HCT116 (cell line): ENCODE results near the gene FAM209B. TPM values are rescaled to one million over a fixed set of nuclear protein-coding genes. Genes with fewer than 3 reads are reported as not detected.

ENCODE experiments used
- ATAC-seq: fragments of 200-7000 bp; cut with Tn5 transposase; 2 replicates; pipeline ENCODE4 v1.9.1; 2020; ENCODE audit warnings: mild to moderate bottlenecking, moderate library complexity
- BruUV-seq: library from RNA; stranded (reverse); fragments of 400-500 nt; replicated peaks from 2 replicates; lab custom pipeline; 2021; lab: Mats Ljungman, UMichigan
- CTCF ChIA-PET: fragments of 300-600 bp; sonication (Branson Sonifier 250); formaldehyde crosslinking; loops from one replicate; lab custom pipeline; 2021; ENCODE audit warnings: antibody characterized with exemption; lab: Charles Lee
- POLR2A ChIA-PET: fragments of 300-600, 350-600 bp; sonication (Branson Sonifier 250); formaldehyde crosslinking; loops from one replicate; lab custom pipeline; 2021; ENCODE audit warnings: antibody characterized with exemption; lab: Charles Lee
- RAD21 ChIA-PET, 2 experiments: fragments of 300-600 bp; sonication (Branson Sonifier 250); formaldehyde crosslinking; loops; one replicate each; lab custom pipeline; 2023; ENCODE audit warnings: low total read pairs in 2 of 2; ENCODE audit not compliant: uncharacterized antibody in 2 of 2, unreplicated experiment in 2 of 2, low non-redundant PET in 1 of 2; lab: Charles Lee
- DNase-seq: peaks from one replicate; pipeline ENCODE4 v3.0.0-alpha.2; 2010; ENCODE audit warnings: low read depth, low spot score
- H2AFZ ChIP-seq: fragments of 200-600 bp; shearing (Covaris generic), sonication (generic); 2 replicates; pipeline ENCODE4 v1.6.1; 2017; ENCODE audit warnings: low read depth, mixed run types, mixed read lengths, antibody characterized with exemption, low read length; ENCODE audit not compliant: poor library complexity, severe bottlenecking
- H3K27ac ChIP-seq: 2 replicates; pipeline ENCODE4 v1.5.1; 2012; ENCODE audit warnings: low read depth, low read length
- H3K27me3 ChIP-seq: fragments of 200-600 bp; sonication (generic); 2 replicates; pipeline ENCODE4 v1.6.1; 2016; ENCODE audit warnings: mixed run types, low read length, mixed read lengths; ENCODE audit not compliant: insufficient read depth
- H3K36me3 ChIP-seq, 2 experiments: fragments of 200-500 bp in 1 of 2; fragments of 200-600 bp in 1 of 2; sonication (Bioruptor generic) in 1 of 2; sonication (generic) in 1 of 2; 2 replicates each; pipeline versions ENCODE4 v1.5.1 to v1.6.1; 2014 to 2016; ENCODE audit warnings: low read length in 2 of 2, inconsistent platforms in 1 of 2, mixed read lengths in 1 of 2, mixed run types in 1 of 2; ENCODE audit not compliant: insufficient read depth in 2 of 2, control insufficient read depth in 1 of 2
- H3K4me1 ChIP-seq, 2 experiments: fragments of 200-600 bp in 1 of 2; sonication (generic) in 1 of 2; 2 replicates each; pipeline versions ENCODE4 v1.5.1 to v1.6.1; 2012 to 2017; ENCODE audit warnings: low read length in 2 of 2, inconsistent platforms in 1 of 2, mild to moderate bottlenecking in 1 of 2, mixed read lengths in 1 of 2, mixed run types in 1 of 2, moderate library complexity in 1 of 2; ENCODE audit not compliant: insufficient read depth in 2 of 2, control insufficient read depth in 1 of 2
- H3K4me2 ChIP-seq: fragments of 200-600 bp; sonication (generic); 2 replicates; pipeline ENCODE4 v1.6.1; 2017; ENCODE audit warnings: mixed run types, low read length, mixed read lengths
- H3K4me3 ChIP-seq, 2 experiments: fragments of 200-600 bp in 1 of 2; sonication (generic) in 1 of 2; replicated peaks in 1 of 2; 2 replicates each; pipeline ENCODE4 v1.5.1; 2011 to 2016; ENCODE audit warnings: low read length in 2 of 2, control low read depth in 1 of 2, low read depth in 1 of 2, mild to moderate bottlenecking in 1 of 2, mixed read lengths in 1 of 2, mixed run types in 1 of 2
- H3K79me2 ChIP-seq: fragments of 200-600 bp; sonication (generic); 2 replicates; pipeline ENCODE4 v1.6.1; 2017; ENCODE audit warnings: mild to moderate bottlenecking, mixed run types, low read length, moderate library complexity, mixed read lengths; ENCODE audit not compliant: insufficient read depth
- H3K9ac ChIP-seq: fragments of 200-600 bp; sonication (generic); 2 replicates; pipeline ENCODE4 v1.6.1; 2016; ENCODE audit warnings: low read length, mixed read lengths
- H3K9me2 ChIP-seq: fragments of 200-600 bp; sonication (generic), shearing (Covaris generic); 2 replicates; pipeline ENCODE4 v1.6.1; 2017; ENCODE audit warnings: mixed run types, mild to moderate bottlenecking, moderate library complexity; ENCODE audit not compliant: insufficient read depth
- H3K9me3 ChIP-seq, 2 experiments: fragments of 200-500 bp in 1 of 2; fragments of 200-600 bp in 1 of 2; sonication (Bioruptor generic) in 1 of 2; sonication (generic) in 1 of 2; 2 replicates each; pipeline ENCODE4 v1.6.1; 2014 to 2017; ENCODE audit warnings: low read length in 2 of 2, mixed read lengths in 2 of 2, inconsistent platforms in 1 of 2, low read depth in 1 of 2, mild to moderate bottlenecking in 1 of 2, mixed run types in 1 of 2, moderate library complexity in 1 of 2; ENCODE audit not compliant: control insufficient read depth in 1 of 2, insufficient read depth in 1 of 2
- H4K20me1 ChIP-seq: fragments of 200-600 bp; sonication (generic), shearing (Covaris generic); 2 replicates; pipeline ENCODE4 v1.6.1; 2017; ENCODE audit warnings: mixed run types, mild to moderate bottlenecking, moderate library complexity; ENCODE audit not compliant: insufficient read depth
- CBX3 ChIP-seq: IDR thresholded peaks from 2 replicates; pipeline ENCODE4 v1.6.1; 2012; ENCODE audit warnings: low read depth
- CEBPB ChIP-seq: IDR thresholded peaks from 2 replicates; pipeline ENCODE4 v1.6.1; 2012; ENCODE audit warnings: low read depth
- EGR1 ChIP-seq: IDR thresholded peaks from 2 replicates; pipeline ENCODE4 v1.6.1; 2012; ENCODE audit warnings: low read depth
- ELF1 ChIP-seq: IDR thresholded peaks from 2 replicates; pipeline ENCODE4 v1.6.1; 2012; ENCODE audit warnings: low read depth, borderline replicate concordance
- EZH2 ChIP-seq: fragments of 200-600 bp; sonication (generic); IDR thresholded peaks from 2 replicates; pipeline ENCODE4 v1.6.1; 2017; ENCODE audit warnings: antibody characterized with exemption, mixed run types
- POLR2AphosphoS5 ChIP-seq: IDR thresholded peaks from 2 replicates; pipeline ENCODE4 v1.6.1; 2011; ENCODE audit warnings: mild to moderate bottlenecking, low read depth, low read length, moderate library complexity
- RAD21 ChIP-seq: IDR thresholded peaks from 2 replicates; pipeline ENCODE4 v1.6.1; 2012; ENCODE audit warnings: low read depth, mild to moderate bottlenecking
- SP1 ChIP-seq: IDR thresholded peaks from 2 replicates; pipeline ENCODE4 v1.6.1; 2012; ENCODE audit warnings: low read depth
- TCF7L2 ChIP-seq: IDR thresholded peaks from 2 replicates; pipeline ENCODE4 v1.7.0; 2011; ENCODE audit warnings: borderline replicate concordance, inconsistent platforms; ENCODE audit not compliant: insufficient read depth, insufficient read length; ENCODE audit errors: extremely low read depth
- ZNF274 ChIP-seq: fragments of 200-500 bp; sonication (Bioruptor generic); IDR thresholded peaks from 2 replicates; pipeline ENCODE4 v1.6.1; 2014; ENCODE audit warnings: mild to moderate bottlenecking, low read depth, low read length, inconsistent platforms
- intact Hi-C: fragments of 100-400 bp; cut with micrococcal nuclease; formaldehyde crosslinking; loops from 2 replicates; pipeline ENCODE4 v1.10.0; 2022
- total RNA-seq: library from RNA; stranded (reverse); gene quantifications from one replicate; pipeline ENCODE4 v1.2.1, GENCODE V29; 2021; ENCODE audit not compliant: unreplicated experiment
- TF ChIP-seq, protein P1 (sequence below): IDR thresholded peaks from 2 replicates; pipeline ENCODE4 v1.6.1; 2011; ENCODE audit warnings: mild to moderate bottlenecking, low read length, moderate library complexity; ENCODE audit not compliant: insufficient replicate concordance; ENCODE audit errors: extremely low read depth
- TF ChIP-seq, protein P2 (sequence below): IDR thresholded peaks from 2 replicates; pipeline ENCODE4 v1.6.1; 2012
- TF ChIP-seq, protein P3 (sequence below), 3 experiments: fragments of 200-600 bp in 1 of 3; sonication (generic) in 1 of 3; IDR thresholded peaks in 2 of 3; conservative IDR thresholded peaks in 1 of 3; 2 replicates each; pipeline ENCODE4 v1.5.1; 2012 to 2017; ENCODE audit warnings: low read depth in 2 of 3, low read length in 2 of 3, antibody characterized with exemption in 1 of 3, borderline replicate concordance in 1 of 3, control low read depth in 1 of 3, mild to moderate bottlenecking in 1 of 3, mixed read lengths in 1 of 3, mixed run types in 1 of 3, moderate library complexity in 1 of 3; ENCODE audit not compliant: insufficient read depth in 1 of 3

The FAM209B gene
- total RNA-seq, 1 experiment from 2014 or later: not detected

DNA sequence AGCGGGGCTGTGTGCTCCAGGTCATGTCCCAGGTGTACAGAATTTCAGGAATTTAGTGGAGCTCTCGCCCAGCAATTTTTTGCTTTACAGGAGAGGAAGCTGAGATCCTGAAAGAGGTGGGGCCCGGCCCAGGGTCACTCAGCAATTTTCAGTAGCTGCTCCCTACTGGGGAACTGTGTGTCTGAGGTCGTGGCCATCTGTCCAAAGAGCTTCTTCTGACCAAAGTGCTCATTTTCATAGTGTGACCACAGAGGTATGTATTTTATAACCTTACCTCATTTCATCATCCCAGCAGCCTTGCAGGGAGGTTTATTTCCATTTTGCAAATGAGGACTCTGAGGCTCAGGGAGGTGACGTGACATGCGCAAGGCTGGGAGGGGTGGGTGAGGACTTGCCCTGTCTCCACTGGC, 46.3 kb downstream of the FAM209B start:
- Histone ChIP-seq H4K20me1 (no peaks in the 10 kb centered on the region), H3K36me3 (no peaks in the 10 kb centered on the region), H3K9me3 (no peaks in the 10 kb centered on the region), H3K79me2 (no peaks in the 10 kb centered on the region), H3K9ac (no peak overlapping the region), H3K27me3 (no peaks in the 10 kb centered on the region), H3K27ac (no peak overlapping the region)
- intact Hi-C loops: loop anchor here (5.0 kb wide), 1 partner anchor 1927 kb away; no protein-coding TSS in a partner anchor
- CTCF ChIA-PET: interaction anchor here (1.6 to 2.4 kb wide), 2 partner anchors 9 to 29 kb away, joined by 4 to 15 read pairs; no protein-coding TSS in a partner anchor
- RAD21 ChIA-PET: no interaction called here
- no peak for DNase-seq
- TF ChIP-seq CBX3 (no peak), POLR2AphosphoS5 (no peak), EZH2 (no peak)
- TF ChIP-seq, protein P1, sequence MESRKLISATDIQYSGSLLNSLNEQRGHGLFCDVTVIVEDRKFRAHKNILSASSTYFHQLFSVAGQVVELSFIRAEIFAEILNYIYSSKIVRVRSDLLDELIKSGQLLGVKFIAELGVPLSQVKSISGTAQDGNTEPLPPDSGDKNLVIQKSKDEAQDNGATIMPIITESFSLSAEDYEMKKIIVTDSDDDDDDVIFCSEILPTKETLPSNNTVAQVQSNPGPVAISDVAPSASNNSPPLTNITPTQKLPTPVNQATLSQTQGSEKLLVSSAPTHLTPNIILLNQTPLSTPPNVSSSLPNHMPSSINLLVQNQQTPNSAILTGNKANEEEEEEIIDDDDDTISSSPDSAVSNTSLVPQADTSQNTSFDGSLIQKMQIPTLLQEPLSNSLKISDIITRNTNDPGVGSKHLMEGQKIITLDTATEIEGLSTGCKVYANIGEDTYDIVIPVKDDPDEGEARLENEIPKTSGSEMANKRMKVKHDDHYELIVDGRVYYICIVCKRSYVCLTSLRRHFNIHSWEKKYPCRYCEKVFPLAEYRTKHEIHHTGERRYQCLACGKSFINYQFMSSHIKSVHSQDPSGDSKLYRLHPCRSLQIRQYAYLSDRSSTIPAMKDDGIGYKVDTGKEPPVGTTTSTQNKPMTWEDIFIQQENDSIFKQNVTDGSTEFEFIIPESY: no peak
- TF ChIP-seq, protein P2, sequence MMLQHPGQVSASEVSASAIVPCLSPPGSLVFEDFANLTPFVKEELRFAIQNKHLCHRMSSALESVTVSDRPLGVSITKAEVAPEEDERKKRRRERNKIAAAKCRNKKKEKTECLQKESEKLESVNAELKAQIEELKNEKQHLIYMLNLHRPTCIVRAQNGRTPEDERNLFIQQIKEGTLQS: no peak
- TF ChIP-seq, all 23 proteins: peak for 0
- no peak for ATAC-seq
- POLR2A ChIA-PET: no interaction called here
- H3K4me1 ChIP-seq: peaks cover 4 to 26% of the 10 kb centered on the region in 2 experiments; a peak in 2 of 4 replicates
- H2AFZ ChIP-seq: no peak overlapping the region
- H3K9me2 ChIP-seq: no peaks in the 10 kb centered on the region
- no peak overlapping the region for H3K4me2 ChIP-seq
- BruUV-seq: no TSS peak
- H3K4me3 ChIP-seq: no peak overlapping the region

DNA sequence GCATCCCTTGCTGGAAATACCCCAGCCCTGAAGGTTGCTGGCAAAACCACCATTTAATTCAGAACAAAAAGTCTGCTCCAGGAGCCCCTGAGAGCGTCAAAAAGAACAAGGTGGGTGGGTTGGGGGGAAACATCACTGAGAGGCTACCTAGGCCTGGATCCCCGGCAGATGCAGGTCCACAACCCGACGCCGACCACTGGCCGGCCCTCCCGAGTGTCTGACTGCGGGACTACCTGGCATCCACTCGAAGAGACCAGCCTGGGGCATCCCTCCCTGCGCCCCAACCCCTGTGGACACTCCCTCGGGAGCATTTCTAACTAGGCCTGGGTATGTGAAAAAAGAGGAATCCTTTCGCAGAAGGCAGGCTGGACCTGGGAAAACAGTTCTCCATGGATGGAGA, 47.2 kb downstream of the FAM209B start:
- ATAC-seq (no peak), DNase-seq (no peak)
- H4K20me1 ChIP-seq: no peaks in the 10 kb centered on the region
- no peak overlapping the region for H3K9ac ChIP-seq
- H2AFZ ChIP-seq: no peak overlapping the region
- H3K27ac ChIP-seq: no peak overlapping the region
- CTCF ChIA-PET: no interaction called here
- H3K4me1 ChIP-seq: peaks cover 4 to 17% of the 10 kb centered on the region in 2 experiments; a peak in 2 of 4 replicates
- intact Hi-C loops: no loop called here
- no peaks in the 10 kb centered on the region for H3K27me3 ChIP-seq
- no TSS peak for BruUV-seq
- H3K9me2 ChIP-seq: no peaks in the 10 kb centered on the region
- no peak overlapping the region for H3K4me3 ChIP-seq
- H3K9me3 ChIP-seq: no peaks in the 10 kb centered on the region
- TF ChIP-seq ELF1 (no peak), EGR1 (no peak), RAD21 (no peak), TCF7L2 (no peak), ZNF274 (no peak), CEBPB (no peak), SP1 (no peak)
- TF ChIP-seq, protein P3, sequence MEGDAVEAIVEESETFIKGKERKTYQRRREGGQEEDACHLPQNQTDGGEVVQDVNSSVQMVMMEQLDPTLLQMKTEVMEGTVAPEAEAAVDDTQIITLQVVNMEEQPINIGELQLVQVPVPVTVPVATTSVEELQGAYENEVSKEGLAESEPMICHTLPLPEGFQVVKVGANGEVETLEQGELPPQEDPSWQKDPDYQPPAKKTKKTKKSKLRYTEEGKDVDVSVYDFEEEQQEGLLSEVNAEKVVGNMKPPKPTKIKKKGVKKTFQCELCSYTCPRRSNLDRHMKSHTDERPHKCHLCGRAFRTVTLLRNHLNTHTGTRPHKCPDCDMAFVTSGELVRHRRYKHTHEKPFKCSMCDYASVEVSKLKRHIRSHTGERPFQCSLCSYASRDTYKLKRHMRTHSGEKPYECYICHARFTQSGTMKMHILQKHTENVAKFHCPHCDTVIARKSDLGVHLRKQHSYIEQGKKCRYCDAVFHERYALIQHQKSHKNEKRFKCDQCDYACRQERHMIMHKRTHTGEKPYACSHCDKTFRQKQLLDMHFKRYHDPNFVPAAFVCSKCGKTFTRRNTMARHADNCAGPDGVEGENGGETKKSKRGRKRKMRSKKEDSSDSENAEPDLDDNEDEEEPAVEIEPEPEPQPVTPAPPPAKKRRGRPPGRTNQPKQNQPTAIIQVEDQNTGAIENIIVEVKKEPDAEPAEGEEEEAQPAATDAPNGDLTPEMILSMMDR (IDR thresholded peaks at IDR 0.05 in 2 of 3, conservative IDR thresholded peaks at IDR 0.05 in 1 of 3; ENCODE audit: borderline replicate concordance in 1 of 3, insufficient read depth in 1 of 3, low read depth in 2 of 3, low read length in 2 of 3): no peak
- TF ChIP-seq, protein P2: no peak
- POLR2A ChIA-PET: no interaction called here
- H3K4me2 ChIP-seq: no peak overlapping the region
- RAD21 ChIA-PET: no interaction called here
- H3K79me2 ChIP-seq: no peaks in the 10 kb centered on the region
- H3K36me3 ChIP-seq: no peaks in the 10 kb centered on the region
